SW480 (cell line): ENCODE data around the gene PP2D1.
"Not testable (repeated sequence)": the region's sequence is repeated elsewhere in the genome, so short reads cannot be mapped to it uniquely, and the experiment has no call there.

Experiments
- DNase-seq: peaks from one replicate; pipeline ENCODE4 v3.0.0-alpha.2; 2016; ENCODE audit warnings: low spot score

Gene PP2D1

GRCh38 chr3:20012164-20012563 is at the start of gene PP2D1:
TSS of gene PP2D1 (minus strand) at chr3:20012264. CDS start at chr3:20012072, 192 bp downstream.
- DNase-seq, result no peak

- no peak for DNase-seq
These were observed 49.1 kb upstream of the PP2D1 start for GRCh38 chr3:20060974-20061685.

DNA sequence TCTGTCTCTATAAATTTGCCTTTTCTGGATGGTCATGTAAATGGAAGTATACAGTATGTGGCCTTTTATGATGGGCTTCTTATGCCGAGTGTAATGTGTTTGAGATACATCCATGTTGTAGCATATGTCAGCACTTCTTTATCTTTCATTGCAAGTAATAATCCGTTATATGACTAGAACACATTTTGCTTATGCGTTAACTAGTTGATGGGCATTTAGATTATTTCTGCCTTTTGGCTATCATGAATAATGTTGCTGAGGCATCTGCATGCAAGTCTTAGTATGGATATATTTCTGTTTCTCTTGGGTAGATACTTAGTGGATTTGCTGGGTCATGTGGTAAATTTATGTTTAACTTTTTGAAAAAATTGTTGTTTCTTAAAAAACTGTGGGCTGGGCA is 47.9 kb upstream of the PP2D1 start:
- DNase-seq, result no peak

- DNase-seq, result no peak
These were observed 45.6 kb upstream of the PP2D1 start for GRCh38 chr3:20057612-20058180.

- DNase-seq, result no peak
These were observed 44.9 kb upstream of the PP2D1 start for GRCh38 chr3:20056725-20057611.

DNA sequence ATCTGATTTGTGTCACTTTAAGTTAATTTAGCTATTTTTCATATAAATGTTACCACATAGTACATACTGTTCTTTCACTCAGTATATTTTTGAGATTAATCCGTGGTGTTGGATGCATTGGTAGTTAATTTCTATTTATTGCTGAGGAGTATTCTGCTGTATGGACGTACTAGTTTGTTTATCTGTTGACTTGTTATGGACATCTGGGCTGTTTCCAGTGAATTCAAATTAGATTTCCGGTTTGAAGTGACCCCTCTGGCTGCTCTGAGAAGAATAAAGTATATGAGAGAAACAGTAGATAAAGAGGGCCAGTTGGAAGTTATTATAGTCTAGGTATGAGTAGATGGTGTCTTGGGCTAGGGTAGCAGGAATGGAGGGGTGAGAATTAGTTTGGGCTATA is 43.8 kb upstream of the PP2D1 start:
- no peak for DNase-seq

GRCh38 chr3:20055020-20055775 is 43.1 kb upstream of the PP2D1 start:
- DNase-seq, result no peak

- DNase-seq, result peak; percentile 96
These were observed 42.5 kb upstream of the PP2D1 start for GRCh38 chr3:20054549-20054987.

GRCh38 chr3:20052851-20053250 is 40.8 kb upstream of the PP2D1 start:
- DNase-seq, result no peak

DNA sequence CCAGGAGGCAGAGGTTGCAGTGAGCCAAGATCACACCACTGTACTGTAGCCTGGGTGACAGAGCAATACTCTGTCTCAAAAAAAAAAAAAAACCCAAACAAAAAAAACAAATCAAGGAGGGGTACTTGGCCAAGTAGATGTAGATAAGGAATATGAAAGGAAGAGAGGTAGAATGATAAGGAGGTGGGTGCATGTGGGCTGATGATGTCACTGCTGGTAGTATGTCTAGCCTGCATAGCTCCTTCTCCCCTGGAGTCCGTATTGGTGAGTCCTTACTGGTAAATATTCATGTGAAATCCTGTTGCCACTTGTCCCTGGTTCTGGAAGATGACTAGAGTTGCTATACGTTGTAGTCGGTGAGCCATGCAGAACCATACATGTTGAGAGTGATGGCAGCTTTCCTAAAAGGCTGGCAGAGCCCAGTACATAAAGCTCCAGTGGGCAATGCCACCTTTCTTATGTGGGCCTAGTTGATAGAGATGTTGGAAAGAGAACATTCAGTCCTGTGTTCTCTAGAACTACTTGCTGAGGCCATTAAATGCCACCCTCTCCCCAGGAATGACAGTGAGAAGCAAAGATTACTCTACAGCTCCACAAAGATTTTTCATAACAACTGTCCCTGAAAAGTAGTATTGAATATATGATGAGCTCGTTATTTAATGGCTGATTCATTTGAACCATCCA is 39.2 kb upstream of the PP2D1 start:
- no peak for DNase-seq

DNA sequence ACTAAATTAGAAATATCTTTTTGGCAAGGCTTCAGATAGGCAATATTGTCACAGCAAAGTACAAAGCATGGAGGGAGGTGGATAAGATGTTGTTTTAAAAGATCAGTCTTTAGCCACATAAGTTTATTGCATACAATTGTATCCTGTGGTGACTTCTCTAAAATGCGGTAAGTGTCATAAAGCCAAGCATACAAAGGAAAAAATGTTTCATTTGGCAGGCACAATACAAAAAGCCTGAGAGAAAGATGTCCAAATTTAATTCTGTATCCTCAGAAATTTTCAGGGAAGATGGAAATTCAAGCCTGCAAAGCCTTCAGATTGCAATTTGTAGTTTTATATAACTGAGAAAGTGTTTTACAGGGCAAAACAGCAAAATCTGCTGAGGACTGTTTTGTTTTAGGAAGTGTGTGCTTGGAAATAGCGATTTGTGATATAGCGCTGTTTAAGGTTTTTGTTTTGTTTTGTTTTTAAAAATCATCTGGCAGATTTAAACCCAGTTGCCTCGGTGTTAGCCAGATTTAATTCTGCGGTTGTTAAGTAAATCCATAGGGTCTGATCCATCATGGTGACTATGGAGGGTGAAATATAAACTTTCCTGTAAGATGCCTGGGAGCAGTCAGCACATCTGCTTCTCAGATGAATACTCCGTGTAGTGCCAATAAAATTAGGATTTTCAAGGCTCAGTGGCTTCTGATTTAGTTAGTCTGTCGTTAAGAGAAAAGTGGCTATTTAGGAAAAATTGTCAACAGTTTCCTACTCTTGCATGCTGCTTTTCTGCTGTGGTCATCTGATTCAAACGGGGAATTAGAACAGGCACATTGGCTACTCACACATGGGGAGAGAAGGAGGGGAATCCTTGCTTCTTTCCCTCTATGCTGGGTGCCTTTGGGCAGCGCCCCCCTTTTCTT is 36.2 kb upstream of the PP2D1 start:
- DNase-seq, result no peak

DNA sequence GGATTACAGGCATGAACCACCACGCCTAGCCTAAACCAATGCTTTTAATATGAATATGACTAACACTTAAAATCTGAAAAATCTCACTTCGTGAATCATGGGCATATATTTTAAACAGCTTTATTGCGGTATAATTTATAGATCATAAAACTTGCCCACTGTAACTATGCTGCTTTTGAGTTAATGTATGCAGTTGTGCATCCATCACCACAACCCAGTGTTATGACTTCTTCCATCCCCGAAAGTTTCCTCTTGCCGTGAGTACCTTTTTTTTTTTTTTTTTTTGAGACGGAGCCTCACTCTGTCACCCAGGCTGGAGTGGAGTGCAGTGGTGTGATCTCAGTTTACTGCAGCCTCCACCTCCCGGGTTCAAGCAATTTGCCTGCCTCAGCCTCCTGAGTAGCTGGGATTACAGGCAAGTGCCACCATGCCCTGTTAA is 35.3 kb upstream of the PP2D1 start:
- DNase-seq, result no peak

DNA sequence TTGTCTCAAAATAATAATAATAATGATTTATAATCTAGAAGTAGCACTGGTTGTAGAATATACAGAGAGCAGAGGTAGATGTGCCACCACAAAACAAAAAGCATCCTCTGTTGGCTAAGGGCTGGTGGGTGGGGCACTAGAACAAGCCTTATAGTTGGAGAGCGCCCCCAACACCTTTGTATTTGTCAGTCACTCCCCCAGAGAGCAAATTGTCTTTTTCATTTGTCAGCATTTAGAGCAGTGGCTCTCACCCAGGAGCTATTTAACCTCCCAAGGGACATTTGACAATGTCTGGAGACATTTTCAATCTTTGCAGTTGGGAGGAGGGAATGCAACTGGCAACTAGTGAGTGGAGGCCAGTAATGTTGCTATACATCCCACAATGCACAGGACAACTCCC is 34.5 kb upstream of the PP2D1 start:
- DNase-seq, result no peak

- not testable (repeated sequence) for DNase-seq
These were observed 33.1 kb upstream of the PP2D1 start for GRCh38 chr3:20045141-20045540.

- no peak for DNase-seq
These were observed 31.8 kb upstream of the PP2D1 start for GRCh38 chr3:20043825-20044224.

GRCh38 chr3:20043396-20043795 is 31.3 kb upstream of the PP2D1 start:
- DNase-seq, result no peak

DNA sequence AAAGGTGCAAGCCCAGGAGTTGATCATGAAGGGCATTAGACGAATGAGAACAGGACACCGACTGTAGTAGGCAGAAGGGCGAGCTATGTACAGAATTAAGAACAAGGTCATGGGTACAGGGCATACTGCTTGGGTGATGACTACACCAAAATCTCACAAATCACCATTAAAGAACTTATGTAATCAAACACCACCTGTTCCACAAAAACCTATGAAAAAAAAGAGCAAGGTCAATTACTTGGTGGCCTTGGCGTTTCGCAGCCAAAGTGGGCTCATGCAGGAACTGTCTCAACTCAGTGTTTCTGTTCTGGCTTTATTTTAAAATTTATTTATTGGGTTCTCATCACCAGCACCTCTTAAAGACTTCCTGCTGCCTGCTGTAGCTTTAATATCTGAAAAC is 30.3 kb upstream of the PP2D1 start:
- DNase-seq, result no peak

GRCh38 chr3:20041197-20041780 is 29.2 kb upstream of the PP2D1 start:
- peak; percentile 82 for DNase-seq

DNA sequence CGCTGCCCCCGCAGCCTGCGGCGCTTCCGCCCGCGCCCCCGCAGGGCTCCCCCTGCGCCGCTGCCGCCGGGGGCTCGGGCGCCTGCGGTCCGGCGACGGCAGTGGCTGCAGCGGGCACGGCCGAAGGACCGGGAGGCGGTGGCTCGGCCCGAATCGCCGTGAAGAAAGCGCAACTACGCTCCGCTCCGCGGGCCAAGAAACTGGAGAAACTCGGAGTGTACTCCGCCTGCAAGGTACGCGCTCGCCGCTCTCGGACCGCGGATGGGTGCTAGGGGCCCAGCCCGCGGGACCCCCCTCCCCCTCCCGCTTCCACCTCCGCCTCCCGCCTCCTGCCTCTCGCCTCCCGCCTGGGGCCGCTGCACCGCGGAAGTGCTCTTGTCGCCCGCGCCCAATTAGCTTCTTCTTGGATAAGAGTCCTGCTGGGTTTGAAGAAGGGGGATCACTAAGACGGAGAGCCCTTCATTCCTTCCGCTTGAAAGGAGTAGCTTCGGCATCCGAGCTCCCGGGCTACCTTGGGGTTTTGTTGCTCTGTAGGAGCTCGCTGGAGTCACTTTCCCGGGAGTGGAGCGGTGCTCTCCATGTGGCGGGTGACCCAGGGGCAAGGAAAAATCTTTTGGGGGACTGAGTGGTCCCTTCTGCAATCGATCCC is 28.6 kb upstream of the PP2D1 start:
- DNase-seq, result peak; percentile 71
